Left lung (tissue), 14 donors: ENCODE data around the gene SETD5. TPM values are rescaled to one million over a fixed set of nuclear protein-coding genes. Genes with fewer than 3 reads are reported as not detected.

Source experiments
- ATAC-seq: fragments of 200-7000 bp; cut with Tn5 transposase; one replicate; pipeline ENCODE4 v1.9.1; 2020; ENCODE audit warnings: moderate library complexity
- DNase-seq, 4 donors: peaks; one replicate each; pipeline ENCODE4 v3.0.0-alpha.2; 2013 to 2020
- H3K27ac ChIP-seq, 2 donors: fragments of 200-600 bp; sonication (generic) in 1 of 2; one replicate each; pipeline versions ENCODE4 v1.5.0 to v1.8.0; 2020 to 2021
- H3K27me3 ChIP-seq, 2 donors: fragments of 200-600 bp; sonication (generic) in 1 of 2; one replicate each; pipeline versions ENCODE4 v1.5.0 to v1.8.0; 2020 to 2021
- H3K36me3 ChIP-seq, 2 donors: fragments of 200-600 bp; sonication (generic) in 1 of 2; one replicate each; pipeline versions ENCODE4 v1.5.0 to v1.8.0; 2020 to 2021
- H3K4me1 ChIP-seq, 2 donors: fragments of 200-600 bp; one replicate each; pipeline ENCODE4 v1.8.0; 2021
- H3K4me3 ChIP-seq, 2 donors: fragments of 200-600 bp; sonication (generic) in 1 of 2; one replicate each; pipeline versions ENCODE4 v1.5.0 to v1.8.0; 2020 to 2021; ENCODE audit warnings: mild to moderate bottlenecking in 1 of 2
- H3K9me3 ChIP-seq, 2 donors: fragments of 200-600 bp; sonication (generic) in 1 of 2; one replicate each; pipeline versions ENCODE4 v1.5.0 to v1.8.0; 2020 to 2021
- CTCF ChIP-seq, 2 donors: fragments of 200-600 bp; sonication (generic) in 1 of 2; IDR thresholded peaks; one replicate each; pipeline versions ENCODE4 v1.5.0 to v1.8.0; 2021; ENCODE audit warnings: antibody characterized with exemption in 2 of 2
- intact Hi-C, 2 donors: fragments of 100-400 bp; cut with DNase I; formaldehyde crosslinking; loops; one replicate each; pipeline versions ENCODE4 v1.11.2 to v1.14.2; 2022
- long read RNA-seq, 12 donors: library from polyadenylated mRNA in 2 of 12; unstranded in 2 of 12; transcript quantifications; one replicate each; pipeline ENCODE4 v2.0.0 and lab custom pipeline, GENCODE V29; 2019 to 2026
- polyA plus RNA-seq, 6 donors: library from polyadenylated mRNA; unstranded; fragments of 120-200 nt; gene quantifications; one replicate each; pipeline ENCODE4 v1.2.1, GENCODE V29; 2013; ENCODE audit not compliant: insufficient read length in 6 of 6
- total RNA-seq, 2 donors: library from RNA; stranded (reverse); fragmentation: NEBNext Ultra II Directional; extraction: Animal tissue kit (Norgen Biotek cat#: 25700); gene quantifications; one replicate each; pipeline ENCODE4 v1.2.1, GENCODE V29; 2021
- donor health status: DM: no; HTN: yes; CAD: no.
- donor health status: DM: no; HTN: no; CAD: no.

Gene SETD5
- total RNA-seq (100 to 1,000 TPM in 1 of 2 donors, 10 to 100 TPM in 1; 82.2 to 113 TPM), polyA plus RNA-seq (100 to 1,000 TPM; 163 to 195 (median 181) TPM)
- long read RNA-seq, donor 1, full-length matches to known transcripts: 17 of 74 reads
- long read RNA-seq, donor 1, partial matches to known transcripts: 57 of 74 reads
- long read RNA-seq, donor 1, other reads (novel, unspliced or antisense): 0 of 74 reads
- long read RNA-seq, donor 2, transcript SETD5-218 (2 exons, 284 nt): major isoform, 5 of 71 reads
- long read RNA-seq, donor 2, partial matches to known transcripts: 57 of 71 reads
- long read RNA-seq, donor 2, other reads (novel, unspliced or antisense): 0 of 71 reads
- long read RNA-seq, donor 3, full-length matches to known transcripts: 2 of 2 reads
- long read RNA-seq, donor 3, partial matches to known transcripts: 0 of 2 reads
- long read RNA-seq, donor 3, other reads (novel, unspliced or antisense): 0 of 2 reads
- long read RNA-seq, donor 4, partial matches to known transcripts: 0 of 3 reads
- long read RNA-seq, donor 4, other reads (novel, unspliced or antisense): 3 of 3 reads
- long read RNA-seq, donor 5, partial matches to known transcripts: 33 of 46 reads
- long read RNA-seq, donor 5, other reads (novel, unspliced or antisense): 0 of 46 reads
- long read RNA-seq, donor 6, full-length matches to known transcripts: 4 of 4 reads
- long read RNA-seq, donor 6, partial matches to known transcripts: 0 of 4 reads
- long read RNA-seq, donor 6, other reads (novel, unspliced or antisense): 0 of 4 reads
- long read RNA-seq, donor 7, partial matches to known transcripts: 0 of 3 reads
- long read RNA-seq, donor 7, other reads (novel, unspliced or antisense): 0 of 3 reads
- long read RNA-seq, donor 8, partial matches to known transcripts: 54 of 61 reads
- long read RNA-seq, donor 8, other reads (novel, unspliced or antisense): 0 of 61 reads
- long read RNA-seq, donor 9: 0 reads
- long read RNA-seq, donor 10, partial matches to known transcripts: 1 of 4 reads
- long read RNA-seq, donor 10, other reads (novel, unspliced or antisense): 3 of 4 reads
- long read RNA-seq, donor 11, transcript SETD5-227 (3 exons, 634 nt): major isoform, 11 of 54 reads
- long read RNA-seq, donor 11, partial matches to known transcripts: 34 of 54 reads
- long read RNA-seq, donor 11, other reads (novel, unspliced or antisense): 0 of 54 reads
- long read RNA-seq, donor 12, transcript SETD5-227 (3 exons, 634 nt): major isoform, 5 of 109 reads
- long read RNA-seq, donor 12, partial matches to known transcripts: 98 of 109 reads
- long read RNA-seq, donor 12, other reads (novel, unspliced or antisense): 0 of 109 reads

GRCh38 chr3:9397332-9397905 lies at the start of gene SETD5:
Gene SETD5, plus strand, starts transcription at chr3:9397615. Its CDS starts 31,324 bp downstream, at chr3:9428939.
- ATAC-seq (peak; percentile 80), DNase-seq (peak; percentile 92 to 98 (median 98))
- Histone ChIP-seq H3K9me3 (no peaks in the 10 kb centered on the region), H3K4me3 (peak within 1 kb of the TSS; percentile 79 to 85), H3K27me3 (no peaks in the 10 kb centered on the region), H3K27ac (peak within 1 kb of the TSS; percentile 95 to 98), H3K36me3 (peaks cover 0 to 20% of the 10 kb centered on the region in 2 donors), H3K4me1 (peaks cover 49 to 75% of the 10 kb centered on the region in 2 donors)
- no peak for TF ChIP-seq CTCF (IDR thresholded peaks at IDR 0.05)
- intact Hi-C loops: loop anchor here in 1 of 2 donors (10.0 kb wide), 1 partner anchor 47 kb away; no protein-coding TSS in a partner anchor

GRCh38 chr3:9347887-9348286 lies 49.5 kb upstream of the SETD5 start:
- Histone ChIP-seq H3K36me3 (no peaks in the 10 kb centered on the region), H3K4me3 (no peak overlapping the region), H3K9me3 (no peaks in the 10 kb centered on the region), H3K27me3 (no peaks in the 10 kb centered on the region), H3K27ac (no peak overlapping the region), H3K4me1 (peaks cover 0 to 2% of the 10 kb centered on the region in 2 donors)
- ATAC-seq (no peak), DNase-seq (no peak)
- intact Hi-C loops: no loop called here
- no peak for TF ChIP-seq CTCF (IDR thresholded peaks at IDR 0.05)

GRCh38 chr3:9349321-9350117 lies 47.9 kb upstream of the SETD5 start:
- H3K9me3 ChIP-seq: no peaks in the 10 kb centered on the region
- H3K4me1 ChIP-seq: peaks cover 0 to 16% of the 10 kb centered on the region in 2 donors
- H3K36me3 ChIP-seq: no peaks in the 10 kb centered on the region
- no peaks in the 10 kb centered on the region for H3K27me3 ChIP-seq
- TF ChIP-seq CTCF (IDR thresholded peaks at IDR 0.05): no peak
- peak; percentile 8 for ATAC-seq
- intact Hi-C loops: no loop called here
- no peak overlapping the region for H3K27ac ChIP-seq
- no peak overlapping the region for H3K4me3 ChIP-seq
- DNase-seq: no peak

- ATAC-seq: peak; percentile 28
- H3K4me3 ChIP-seq: no peak overlapping the region
- no peaks in the 10 kb centered on the region for H3K9me3 ChIP-seq
- H3K27me3 ChIP-seq: no peaks in the 10 kb centered on the region
- no peak for TF ChIP-seq CTCF (IDR thresholded peaks at IDR 0.05)
- peaks cover 0 to 22% of the 10 kb centered on the region in 2 donors for H3K4me1 ChIP-seq
- H3K27ac ChIP-seq: no peak overlapping the region
- DNase-seq: peak in 1 of 4 donors; percentile 57
- H3K36me3 ChIP-seq: no peaks in the 10 kb centered on the region
- intact Hi-C loops: no loop called here
These were observed 45.7 kb upstream of the SETD5 start for GRCh38 chr3:9351709-9352126.
